GM18909 (cell line): Measurements from ENCODE around the gene FIBP.
"Not testable (repeated sequence)": the region's sequence is repeated elsewhere in the genome, so short reads cannot be mapped to it uniquely, and the experiment has no call there.

Source experiments
- ATAC-seq: cut with Tn5 transposase; IDR thresholded peaks from one replicate; pipeline ENCODE4 v1.9.1; 2021; ENCODE audit warnings: mild to moderate bottlenecking; ENCODE audit not compliant: unreplicated experiment, poor library complexity

FIBP gene

DNA sequence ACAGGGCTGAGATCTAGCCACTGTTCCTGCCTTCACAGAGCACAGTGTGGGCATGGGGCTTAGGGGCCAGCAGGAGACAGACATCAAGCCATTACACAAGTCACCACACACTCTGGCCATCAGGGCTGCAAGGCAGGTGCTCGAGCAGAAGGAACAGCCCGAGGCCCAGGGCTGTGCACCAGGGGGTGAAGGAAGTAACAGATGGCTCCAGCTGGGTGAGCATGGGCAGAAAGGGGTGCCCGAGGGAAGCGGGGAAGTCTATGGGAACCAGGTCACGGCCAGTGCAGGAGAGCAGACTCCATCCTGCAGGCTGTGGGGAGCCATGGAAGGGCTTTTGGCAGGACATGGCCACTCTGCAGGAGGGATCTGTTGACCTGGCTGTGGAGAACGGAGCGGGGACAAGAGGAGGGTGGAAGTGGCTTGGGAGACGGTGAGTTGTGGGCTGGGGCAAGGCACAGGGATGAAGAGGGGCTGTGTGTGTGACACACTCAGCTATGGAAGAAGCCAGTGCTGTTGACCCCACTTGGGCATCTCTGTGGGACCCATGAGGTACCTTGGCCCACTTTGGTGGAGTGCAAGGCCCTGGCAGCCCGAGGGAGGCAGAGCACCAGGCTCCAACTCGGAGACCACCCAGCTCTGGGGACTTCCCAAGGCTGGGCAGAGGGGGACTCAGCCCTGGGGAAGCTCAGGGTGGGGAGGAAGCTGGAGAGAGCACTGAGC lies 27.0 kb upstream of the FIBP start:
- no peak for ATAC-seq

DNA sequence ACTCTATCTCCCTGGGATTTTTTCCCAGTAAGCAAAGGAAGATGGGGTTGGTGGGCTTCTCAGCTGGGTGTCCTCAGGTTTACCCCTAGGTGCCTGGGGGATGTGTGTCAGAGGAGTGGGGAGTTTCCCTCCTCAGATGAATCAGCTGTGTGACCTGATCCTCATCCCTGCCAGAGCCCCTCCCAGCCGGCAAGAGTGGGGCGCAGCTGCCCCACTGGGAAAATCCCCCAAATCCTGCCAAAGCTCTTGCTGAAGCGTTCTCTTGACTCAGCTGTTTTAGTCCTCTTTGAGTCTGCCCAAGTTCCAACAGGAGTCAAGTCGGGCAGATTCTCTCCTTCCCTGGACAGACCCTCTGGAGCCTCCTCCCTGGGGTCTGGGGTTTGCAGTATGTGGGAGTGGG lies 24.6 kb upstream of the FIBP start:
- ATAC-seq: no peak

DNA sequence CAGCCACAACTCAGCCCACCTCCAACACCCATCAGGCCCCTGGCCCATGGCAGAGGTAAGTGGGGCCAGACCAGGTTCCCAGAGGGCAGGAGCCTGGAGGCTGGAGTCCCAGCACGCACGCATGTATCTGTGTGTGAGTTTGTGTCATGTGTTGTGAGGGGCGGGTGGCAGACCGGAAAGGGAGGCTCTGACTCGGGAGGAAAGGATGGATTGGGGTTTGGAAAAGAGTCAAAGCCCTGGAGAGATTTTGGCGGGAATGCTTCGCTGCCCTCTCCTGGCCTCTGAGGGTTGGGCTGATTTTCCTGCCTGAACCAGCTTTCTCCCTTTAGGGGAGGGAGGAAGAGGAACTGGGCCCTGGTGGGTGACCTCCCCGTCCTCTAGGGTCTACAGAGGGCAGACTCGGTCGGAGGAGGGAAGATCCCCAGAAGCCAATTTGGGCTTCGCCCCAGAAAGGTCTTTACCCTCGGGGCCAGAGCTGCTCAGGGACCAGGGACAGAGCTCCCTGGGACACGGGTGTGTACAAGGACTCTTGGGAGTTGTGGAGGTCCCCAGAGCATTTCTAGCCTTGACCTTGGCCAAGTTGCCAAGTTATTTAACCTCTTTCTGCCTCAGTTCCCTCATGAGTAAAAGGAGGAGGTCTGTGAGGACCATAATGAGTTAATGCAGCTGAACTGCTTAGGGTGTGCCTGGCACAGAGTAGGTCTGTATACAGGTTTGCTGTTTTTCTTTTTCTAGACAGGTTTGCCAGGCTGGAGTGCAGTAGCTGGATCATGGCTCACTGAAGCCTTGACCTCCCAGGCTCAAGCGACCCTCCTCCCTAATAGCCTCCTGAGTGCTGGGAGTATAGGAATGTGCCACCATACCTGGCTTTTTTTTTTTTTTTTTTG lies 23.7 kb upstream of the FIBP start:
- ATAC-seq: no peak

DNA sequence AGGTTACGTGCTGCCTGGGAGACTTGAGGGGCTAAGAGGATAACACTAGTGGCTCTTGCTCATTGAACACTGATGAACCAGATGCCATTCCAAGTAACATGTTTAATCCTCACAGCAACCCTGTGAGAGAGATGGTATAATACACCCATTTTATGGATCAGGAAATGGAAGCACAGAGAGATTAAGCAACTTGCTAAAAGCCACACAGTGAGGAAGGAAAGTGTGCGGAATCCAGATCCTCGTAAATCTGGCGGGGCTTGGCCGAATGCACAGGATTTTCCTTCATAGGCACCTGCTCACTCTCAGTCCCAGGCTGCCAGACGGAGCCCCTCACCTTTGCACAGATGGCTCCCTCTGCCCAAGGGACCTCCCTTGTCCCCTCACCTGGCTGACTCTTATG lies 19.6 kb upstream of the FIBP start:
- no peak for ATAC-seq

DNA sequence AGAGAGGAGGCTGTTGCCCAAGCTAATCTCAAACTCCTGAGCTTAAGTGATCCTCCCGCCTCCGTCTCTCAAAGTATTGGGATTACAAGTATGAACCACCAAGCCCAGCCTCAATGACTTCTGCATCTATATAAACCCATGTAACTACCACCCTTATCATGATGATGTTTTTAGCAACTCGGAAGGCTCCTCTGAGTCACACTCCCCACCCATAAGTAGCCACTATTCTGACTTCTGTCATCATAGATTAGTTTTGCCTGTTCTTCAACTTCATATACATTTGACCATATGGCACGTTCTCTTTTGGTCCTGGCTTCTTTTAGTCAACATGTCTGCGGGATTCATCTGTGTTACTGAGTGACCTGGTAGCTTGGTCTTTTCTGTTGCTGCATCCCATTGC lies 18.3 kb upstream of the FIBP start:
- ATAC-seq: no peak

DNA sequence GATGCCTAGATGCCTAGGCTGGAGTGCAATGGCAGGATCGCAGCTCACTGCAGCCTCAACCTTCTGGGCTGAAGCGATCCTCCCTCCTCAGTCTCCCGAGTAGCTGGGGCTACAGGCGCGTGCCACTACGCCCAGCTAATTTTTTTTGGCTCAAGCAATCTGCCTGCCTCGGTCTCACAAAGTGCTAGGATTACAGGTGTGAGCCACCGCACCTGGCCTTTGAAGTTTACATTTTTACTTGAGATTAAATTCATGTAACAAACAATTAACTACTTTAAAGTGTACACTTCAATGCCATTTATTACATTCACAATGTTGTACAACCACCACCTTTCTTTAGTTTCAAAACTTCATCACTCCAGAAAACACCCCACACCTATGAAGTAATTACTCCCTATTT lies 15.4 kb upstream of the FIBP start:
- ATAC-seq: no peak

DNA sequence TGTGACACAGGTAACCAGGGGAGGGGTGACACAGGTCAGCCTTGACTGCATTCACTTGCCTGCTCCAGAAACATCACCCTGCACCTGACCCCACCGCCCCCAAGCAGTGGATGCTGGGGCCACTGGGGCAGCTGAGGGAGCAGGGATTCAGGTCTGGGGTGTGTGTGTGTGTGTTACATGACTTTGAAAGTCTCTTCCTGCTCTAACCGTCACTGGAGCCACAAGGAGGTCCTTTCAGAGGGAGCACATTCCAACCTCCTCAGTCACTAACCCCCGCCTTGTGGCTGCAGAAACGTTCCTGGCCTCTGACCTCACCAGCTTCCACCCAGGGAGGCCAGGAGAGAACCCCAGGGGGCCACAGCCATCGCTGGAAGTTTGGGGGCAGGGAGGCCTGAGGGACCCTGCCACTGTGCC lies 14.8 kb upstream of the FIBP start:
- ATAC-seq: no peak

DNA sequence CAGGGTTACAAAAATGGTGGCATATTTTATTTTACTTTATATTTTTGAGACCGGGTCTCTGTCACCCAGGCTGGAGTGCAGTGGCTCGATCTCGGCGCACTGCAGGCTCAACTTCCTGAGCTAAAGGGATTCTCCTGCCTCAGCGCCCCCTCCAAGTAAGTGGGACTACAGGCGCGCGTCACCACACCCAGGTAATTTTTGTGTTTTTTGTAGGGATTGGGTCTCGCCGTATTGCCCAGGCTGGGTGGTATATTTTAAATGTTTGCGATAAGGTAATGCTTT lies 12.6 kb upstream of the FIBP start:
- ATAC-seq: no peak

DNA sequence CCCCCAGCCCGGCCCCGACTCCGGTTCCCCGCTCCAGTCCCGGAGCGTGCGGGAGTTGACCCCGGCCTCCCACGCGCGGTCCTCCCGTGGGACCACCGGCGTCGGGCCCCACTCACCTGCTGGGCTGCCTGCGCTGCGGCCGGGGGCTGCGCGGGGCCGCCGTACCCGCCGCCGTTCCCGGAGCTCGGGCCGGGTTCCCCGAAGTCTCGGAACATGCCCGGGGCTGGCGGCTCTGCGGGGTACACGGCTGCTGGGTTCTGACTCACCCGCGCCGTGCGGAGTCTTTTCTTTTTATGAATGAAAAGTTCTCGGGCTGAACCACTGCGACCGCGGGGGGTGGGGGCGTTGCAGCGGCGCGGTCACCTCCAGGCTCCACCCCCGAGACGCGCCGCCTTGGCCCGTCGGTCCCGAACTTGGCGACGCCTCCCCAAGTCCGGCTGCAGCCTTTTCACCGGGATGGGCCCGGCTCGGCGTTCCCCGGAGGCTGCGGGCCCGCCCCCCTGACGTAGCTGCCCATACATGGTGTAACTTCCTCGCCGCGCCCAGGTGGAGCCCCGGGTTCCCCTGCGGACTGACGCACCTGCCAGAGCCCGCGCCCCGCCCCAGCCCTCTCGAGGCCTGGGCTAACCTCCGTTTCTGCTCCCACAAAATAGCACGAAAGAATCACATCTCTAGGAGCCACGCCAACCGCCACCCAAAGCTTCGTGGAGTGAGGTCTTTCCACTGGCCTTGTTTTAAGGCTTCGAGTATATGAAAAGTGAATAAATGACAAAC lies 12.0 kb upstream of the FIBP start, which contains the start of gene FOSL1:
TSS of gene FOSL1 (minus strand) at position 264 of the 774 bp plus-strand sequence. CDS start at position 215, 49 bp downstream.
- ATAC-seq: peak; percentile 79

DNA sequence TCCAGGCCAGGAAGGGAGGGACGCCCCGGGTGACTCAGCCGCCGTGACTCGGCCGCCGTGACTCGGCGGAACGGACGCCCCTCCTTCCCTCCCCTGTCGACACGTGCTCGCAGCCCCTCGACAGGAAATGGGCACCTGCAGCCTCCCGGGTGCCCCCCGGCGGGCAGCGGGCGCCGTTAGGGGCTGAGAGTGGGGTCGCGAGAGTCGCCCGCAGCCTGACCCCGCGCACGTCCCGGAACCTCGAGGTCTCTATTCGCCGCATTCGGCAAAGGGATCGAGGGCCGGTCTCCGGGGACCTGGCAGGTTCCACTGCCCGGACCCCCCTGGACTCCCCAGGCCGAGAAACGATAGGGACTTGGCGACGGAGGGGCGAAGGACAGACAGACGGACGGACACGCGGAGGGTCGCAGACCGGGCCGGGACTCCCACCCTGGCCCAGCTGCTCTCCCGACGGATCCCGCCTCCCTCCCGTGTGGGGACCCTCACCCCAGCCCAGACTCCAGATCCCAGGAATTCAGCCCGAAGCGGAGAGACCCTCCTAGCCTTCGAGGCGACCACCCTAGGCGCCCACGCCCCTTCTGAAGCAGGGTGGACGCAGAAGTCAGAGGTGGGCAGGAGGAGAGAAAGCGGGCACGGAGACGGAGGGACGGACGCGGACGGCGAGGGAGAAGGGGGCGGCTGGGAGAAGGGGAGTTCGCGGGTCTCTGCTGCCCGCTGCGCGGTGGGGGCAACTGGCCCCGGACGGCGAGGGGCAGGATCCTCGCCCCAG lies 11.3 kb upstream of the FIBP start:
- ATAC-seq: no peak

DNA sequence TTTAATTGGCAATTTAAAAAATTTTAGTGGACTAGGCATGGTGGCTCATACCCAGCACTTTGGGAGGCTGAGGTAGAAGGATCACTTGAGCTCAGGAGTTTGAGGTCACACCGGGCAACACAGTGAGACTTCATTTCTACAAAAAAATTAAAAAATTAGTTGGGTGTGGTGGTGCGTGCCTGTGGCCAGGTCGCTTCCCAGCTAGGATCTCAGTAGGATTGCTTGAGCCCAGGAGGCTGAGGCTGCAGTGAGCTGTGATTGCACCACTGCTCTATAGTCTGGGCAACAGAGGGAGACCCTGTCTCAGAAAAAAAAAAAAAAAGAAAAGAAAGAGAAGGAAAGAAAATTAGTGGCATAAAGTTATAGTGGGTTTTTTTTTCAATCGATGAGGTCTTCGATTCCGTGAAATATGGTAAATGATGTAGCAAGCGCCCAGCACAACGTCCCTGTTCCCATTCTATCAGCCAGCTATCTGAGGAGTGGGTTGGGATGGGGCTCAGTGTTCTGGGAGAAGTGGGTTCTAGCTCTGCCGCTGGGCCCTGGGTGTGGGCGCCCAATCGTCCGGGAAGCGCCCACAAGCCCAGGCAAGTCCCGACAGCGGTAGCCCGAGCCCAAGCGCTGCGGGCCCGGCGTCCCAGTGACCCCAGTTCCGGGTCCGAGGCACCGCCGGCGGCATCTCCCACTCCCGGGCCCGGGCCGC lies 10.5 kb upstream of the FIBP start:
- no peak for ATAC-seq

DNA sequence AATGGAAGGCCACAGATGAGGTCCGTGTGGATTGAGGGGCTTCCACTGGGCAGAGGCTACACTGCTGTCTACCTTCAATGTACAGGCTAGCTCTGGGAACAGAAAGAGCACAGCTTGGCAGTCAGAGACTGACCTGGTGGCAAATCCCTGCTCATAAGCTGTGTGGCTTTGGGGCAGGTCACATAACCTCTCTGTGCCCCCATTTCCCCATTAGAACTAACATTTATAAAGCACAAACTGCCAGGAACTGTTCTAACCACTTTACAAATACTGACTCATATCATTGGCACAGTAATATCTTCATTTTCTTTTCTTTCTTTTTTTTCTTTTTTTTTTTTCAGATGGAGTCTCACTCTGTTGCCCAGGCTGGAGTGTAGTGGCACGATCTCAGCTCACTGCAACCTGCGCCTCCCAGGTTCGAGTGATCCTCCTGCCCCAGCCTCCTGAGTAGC lies 8.8 kb upstream of the FIBP start:
- no peak for ATAC-seq

DNA sequence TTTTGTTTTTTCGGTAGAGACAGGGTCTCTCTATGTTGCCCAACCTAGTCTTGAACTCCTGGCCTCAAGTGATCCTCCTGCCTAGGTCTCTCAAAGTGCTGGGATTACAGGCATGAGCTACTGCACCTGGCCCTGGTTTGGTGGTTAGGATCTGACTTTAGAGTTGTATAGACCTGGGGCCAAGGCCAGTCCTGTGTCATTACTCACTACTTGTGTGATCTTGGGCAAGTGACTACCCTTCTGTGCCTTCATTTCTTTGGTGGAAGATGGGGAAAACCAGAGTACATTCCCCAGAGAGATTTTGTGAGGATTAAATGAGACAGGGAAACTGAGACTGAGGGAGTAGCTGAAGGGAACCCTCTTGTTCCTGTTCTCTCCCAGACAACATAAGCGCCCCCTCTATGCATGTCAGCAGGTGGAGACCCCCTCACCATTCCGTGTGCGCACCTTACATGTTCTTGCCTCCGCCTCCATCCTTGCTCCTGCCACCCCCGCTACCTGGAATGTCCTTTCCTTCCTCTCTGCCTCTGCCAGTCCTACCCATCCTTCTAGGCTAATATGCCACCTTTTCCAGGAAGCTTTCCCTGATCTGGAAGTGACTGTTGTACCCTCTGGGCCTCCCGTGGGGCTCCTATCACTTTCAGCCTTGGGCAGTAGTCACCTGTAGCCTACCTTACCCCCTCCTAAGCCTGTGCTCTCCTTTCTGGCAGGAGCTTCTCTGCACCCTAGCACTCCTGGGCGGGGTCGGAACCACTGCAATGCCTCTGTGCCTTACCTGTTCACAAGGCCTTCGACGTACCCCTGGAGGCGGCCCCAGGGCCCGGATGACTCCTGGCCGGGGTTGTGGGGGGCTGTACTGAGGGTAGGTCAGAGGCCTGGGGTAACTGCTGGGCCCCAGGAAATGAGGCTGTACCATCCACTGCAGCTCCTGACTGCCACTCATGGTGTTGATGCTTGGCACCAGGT lies 8.0 kb upstream of the FIBP start:
- ATAC-seq: no peak

DNA sequence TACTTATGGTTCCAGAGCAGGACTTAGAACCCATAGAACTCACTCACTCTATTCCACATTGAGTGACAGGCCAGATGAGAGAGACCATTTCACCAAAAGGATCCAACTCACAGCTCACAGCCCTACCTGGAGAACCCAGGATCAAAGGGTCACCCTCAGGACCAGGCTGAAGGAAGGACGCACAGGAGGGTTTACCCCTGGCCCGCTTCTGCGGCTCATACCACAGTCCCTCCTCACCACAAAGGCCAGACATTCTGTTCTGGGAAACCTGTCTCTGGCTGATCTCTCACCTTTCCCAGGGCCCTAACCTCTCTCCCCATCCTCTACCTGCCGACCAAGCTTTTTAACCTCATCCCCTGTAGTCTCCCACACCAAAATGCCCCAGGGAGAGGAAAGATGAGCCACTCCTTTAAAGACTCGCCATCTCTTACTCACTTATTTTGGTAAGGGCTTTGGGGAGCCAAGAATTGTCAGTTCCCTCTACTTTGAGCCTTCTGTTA lies 7.3 kb upstream of the FIBP start:
- ATAC-seq: no peak

DNA sequence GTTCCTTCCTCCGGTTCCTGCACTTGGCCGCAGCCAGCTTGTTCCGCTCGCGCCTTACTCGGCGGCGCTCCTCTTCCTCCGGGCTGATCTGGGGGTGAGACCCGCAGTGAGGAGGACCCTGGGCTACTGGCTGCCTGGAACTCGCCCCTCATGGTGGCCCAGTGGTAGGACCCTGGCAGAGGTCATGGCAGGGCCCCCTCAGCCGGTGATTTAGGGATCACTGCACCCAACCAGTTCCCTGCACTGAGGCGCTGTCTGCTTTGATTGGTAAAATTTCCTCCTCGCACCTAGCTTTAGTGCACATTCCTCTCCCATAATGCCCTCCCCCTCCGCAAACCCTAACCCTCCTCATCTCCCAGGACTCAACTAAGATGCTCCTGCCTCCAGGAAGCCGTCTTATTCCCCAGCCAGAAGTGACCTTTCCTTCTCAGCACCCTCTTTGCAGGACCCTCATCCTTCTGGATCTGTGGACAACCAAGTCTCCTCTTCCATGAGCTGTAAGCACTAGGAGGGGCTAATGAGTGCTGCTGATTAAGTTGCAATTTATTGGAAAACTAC lies 5.8 kb upstream of the FIBP start:
- ATAC-seq: no peak

DNA sequence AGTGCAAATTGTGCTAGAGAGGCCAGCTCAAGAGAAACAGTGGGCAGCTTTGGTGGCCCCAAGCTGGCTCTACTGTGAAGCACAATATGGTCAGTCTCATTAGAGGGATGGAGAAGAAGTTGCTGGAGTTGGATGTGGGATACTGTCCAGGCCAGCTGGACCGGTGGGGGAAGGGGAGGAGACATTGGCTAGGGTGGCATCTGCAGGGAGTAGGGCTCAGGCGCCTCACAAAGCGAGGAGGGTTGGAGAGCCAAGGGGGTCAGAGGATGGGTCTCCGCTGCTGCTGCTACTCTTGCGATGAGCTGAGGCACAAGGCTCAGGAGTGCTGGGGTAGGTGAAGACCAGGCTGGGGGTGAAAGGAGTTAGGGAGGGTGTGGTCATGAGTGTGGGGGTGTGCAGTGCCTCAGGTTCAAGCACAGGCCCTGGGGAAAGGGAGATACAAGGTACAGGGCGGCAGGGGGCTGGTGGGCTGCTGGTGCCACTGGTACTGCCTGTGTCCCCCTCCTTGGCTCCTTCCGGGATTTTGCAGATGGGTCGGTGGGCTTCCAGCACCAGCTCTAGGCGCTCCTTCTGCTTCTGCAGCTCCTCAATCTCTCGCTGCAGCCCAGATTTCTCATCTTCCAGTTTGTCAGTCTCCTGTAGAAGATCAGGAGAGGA lies 4.5 kb upstream of the FIBP start:
- no peak for ATAC-seq

DNA sequence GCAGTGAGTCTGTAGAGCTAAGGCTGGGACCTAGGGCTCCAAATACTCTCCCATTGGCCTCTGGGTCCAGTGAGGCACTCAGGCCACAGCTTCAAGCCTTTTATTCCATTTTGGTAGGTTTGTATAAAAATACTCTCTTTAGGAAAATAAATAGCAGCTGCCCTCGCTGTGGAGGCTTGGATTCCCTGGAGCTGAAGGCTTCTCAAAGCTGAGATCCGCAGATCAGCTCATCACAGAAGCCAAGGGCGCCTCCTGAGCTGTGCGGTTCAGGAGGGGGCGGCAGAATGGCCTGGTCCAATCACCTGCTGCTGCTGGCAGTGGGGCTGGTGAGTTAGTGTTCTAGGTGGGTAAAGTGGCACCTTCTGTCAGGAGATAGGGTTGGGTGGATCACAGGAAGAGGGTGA lies 3.9 kb upstream of the FIBP start:
- ATAC-seq: not testable (repeated sequence)
